ENCODE measurements around the gene TACC3. TPM values are rescaled to one million over a fixed set of nuclear protein-coding genes. Genes with fewer than 3 reads are reported as not detected.

The TACC3 gene
- total and polyA plus RNA-seq, 12 donors, result 2.3 to 16.2 (median 4.8) TPM

DNA sequence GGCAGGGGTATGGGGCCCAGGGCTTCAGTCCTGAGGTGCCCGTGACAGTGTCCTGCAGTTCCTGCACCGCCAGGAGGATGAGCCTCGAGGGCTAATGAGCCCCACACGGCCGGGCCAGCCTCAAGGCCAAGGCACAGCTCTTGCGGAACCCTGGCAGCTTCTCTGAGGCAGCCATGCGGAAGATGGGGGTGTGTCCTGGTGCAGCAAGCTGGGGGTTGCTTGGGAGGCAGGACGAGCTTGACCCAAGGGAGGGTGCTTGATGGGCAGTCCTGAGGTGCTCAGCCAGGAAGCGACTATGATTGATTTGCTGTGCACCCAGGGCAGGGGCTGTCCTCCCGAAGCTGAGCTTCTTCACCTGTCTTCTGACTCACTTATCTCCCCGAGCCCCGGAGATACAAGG is 62.6 kb downstream of the TACC3 start:
- Histone ChIP-seq H3K27me3 (no peaks in the 10 kb centered on the region), H3K36me3 (no peaks in the 10 kb centered on the region), H3K4me3 (no peak overlapping the region), H3K27ac (no peak overlapping the region), H3K9me3 (no peaks in the 10 kb centered on the region), H3K4me1 (peaks cover 0 to 15% (median 12%) of the 10 kb centered on the region in 9 donors)
- intact Hi-C loops (cut with DNase I), result no loop called here
- no peak for DNase-seq
- no peak for TF ChIP-seq CTCF (IDR thresholded peaks at IDR 0.05)
- 74 to 76% methylated on average over 12 of the region's 12 CpGs for WGBS, 2 donors
- no peak for ATAC-seq

- TF ChIP-seq CTCF (IDR thresholded peaks at IDR 0.05), result no peak
- Histone ChIP-seq H3K27ac (peak overlapping the region in 5 of 10 donors; percentile 30 to 68 (median 55)), H3K9me3 (no peaks in the 10 kb centered on the region), H3K27me3 (no peaks in the 10 kb centered on the region), H3K4me1 (peaks cover 0 to 15% (median 12%) of the 10 kb centered on the region in 9 donors), H3K4me3 (no peak overlapping the region), H3K36me3 (no peaks in the 10 kb centered on the region)
- 75 to 78% methylated on average over 10 of the region's 10 CpGs for WGBS, 2 donors
- intact Hi-C loops (cut with DNase I), result no loop called here
- DNase-seq (no peak), ATAC-seq (peak in 1 of 8 donors; percentile 15)
Observed at GRCh38 chr4:1784395-1784788, 63.1 kb downstream of the TACC3 start.

DNA sequence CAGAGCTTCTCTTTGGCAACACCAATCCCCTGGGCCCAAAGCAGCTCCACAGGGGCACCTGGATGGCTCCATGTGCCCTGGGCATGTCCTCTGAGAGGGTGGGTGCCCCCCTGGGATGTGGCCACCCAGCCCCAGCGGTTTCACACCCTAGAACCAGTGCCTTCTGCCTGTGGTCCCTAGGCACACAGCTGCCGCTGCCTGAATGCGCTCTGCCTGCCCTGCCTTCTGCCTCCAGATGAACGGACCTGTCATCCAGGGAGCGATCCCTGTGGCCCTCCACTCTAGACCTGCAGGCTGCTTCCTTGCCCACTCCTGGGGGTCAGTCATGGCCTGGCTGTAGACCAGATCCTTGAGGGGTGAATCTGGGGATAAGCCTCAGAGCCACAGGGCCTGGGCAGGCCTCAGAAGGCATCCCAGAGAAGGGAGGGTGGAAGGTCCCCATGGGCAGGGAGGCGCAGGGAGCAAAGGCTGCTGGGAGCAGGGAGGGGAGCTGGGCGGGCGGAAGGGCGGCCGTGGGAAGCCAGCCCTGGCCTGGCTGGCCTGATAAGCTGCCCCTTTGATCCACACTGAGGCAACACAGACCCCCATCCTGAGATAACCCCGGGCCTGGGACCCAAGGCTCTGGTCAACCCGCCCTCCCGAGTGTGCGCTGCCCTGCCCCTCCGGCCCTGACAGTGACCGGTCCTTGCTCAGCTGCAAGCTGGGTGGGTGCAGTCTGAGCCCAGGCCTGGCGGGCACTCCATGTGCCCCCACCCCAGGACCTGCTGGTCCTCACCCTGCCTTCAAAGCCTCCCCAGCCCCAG is 63.7 kb downstream of the TACC3 start:
- Histone ChIP-seq H3K4me3 (no peak overlapping the region), H3K4me1 (peaks cover 0 to 15% (median 12%) of the 10 kb centered on the region in 9 donors), H3K36me3 (no peaks in the 10 kb centered on the region), H3K27ac (peak overlapping the region in 5 of 10 donors; percentile 46 to 68 (median 55)), H3K27me3 (no peaks in the 10 kb centered on the region), H3K9me3 (no peaks in the 10 kb centered on the region)
- intact Hi-C loops (cut with DNase I), result no loop called here
- WGBS, 2 donors, result 46% methylated on average over 17 of the region's 17 CpGs
- ATAC-seq (peak; percentile 63 to 92 (median 78)), DNase-seq (peak; percentile 51 to 61)
- TF ChIP-seq CTCF (IDR thresholded peaks at IDR 0.05), result no peak

- DNase-seq (no peak), ATAC-seq (peak in 3 of 8 donors; percentile 5 to 10 (median 7))
- WGBS, 2 donors, result 88 to 90% methylated on average over 11 of the region's 11 CpGs
- Histone ChIP-seq H3K27me3 (no peaks in the 10 kb centered on the region), H3K36me3 (no peaks in the 10 kb centered on the region), H3K4me1 (peaks cover 0 to 15% (median 12%) of the 10 kb centered on the region in 9 donors), H3K4me3 (no peak overlapping the region), H3K9me3 (no peaks in the 10 kb centered on the region), H3K27ac (peak overlapping the region in 5 of 10 donors; percentile 15 to 68 (median 51))
- intact Hi-C loops (cut with DNase I), result no loop called here
- no peak for TF ChIP-seq CTCF (IDR thresholded peaks at IDR 0.05)
Observed at GRCh38 chr4:1785592-1785991, 64.3 kb downstream of the TACC3 start.

All from heart right ventricle (tissue), 16 donors.